A673 (cell line): ENCODE data around the gene SPP1. TPM values are rescaled to one million over a fixed set of nuclear protein-coding genes. Genes with fewer than 3 reads are reported as not detected.

Experiments
- BruUV-seq: library from RNA; stranded (reverse); fragments of 400-500 nt; replicated peaks from 2 replicates; lab custom pipeline; 2021; lab: Mats Ljungman, UMichigan
- CTCF ChIA-PET: fragments of 300-600 bp; sonication (Branson Sonifier 250); formaldehyde crosslinking; loops from one replicate; lab custom pipeline; 2022; ENCODE audit warnings: antibody characterized with exemption; lab: Charles Lee
- POLR2A ChIA-PET: fragments of 300-600 bp; sonication (Branson Sonifier 250); formaldehyde crosslinking; loops from one replicate; lab custom pipeline; 2022; ENCODE audit warnings: antibody characterized with exemption; ENCODE audit not compliant: low non-redundant PET; lab: Charles Lee
- DNase-seq: peaks from one replicate; pipeline ENCODE4 v3.0.0-alpha.2; 2015; ENCODE audit warnings: low spot score
- H3K27ac ChIP-seq: fragments of 200-600 bp; sonication (generic); 2 replicates; pipeline ENCODE4 v1.5.1; 2016; ENCODE audit warnings: mixed run types, low read depth, mild to moderate bottlenecking, mixed read lengths, antibody characterized with exemption, low read length; ENCODE audit not compliant: poor library complexity, severe bottlenecking
- H3K27me3 ChIP-seq: fragments of 200-600 bp; sonication (generic); replicated peaks from 2 replicates; pipeline ENCODE4 v1.6.1; 2017; ENCODE audit warnings: mixed run types, low read depth, mild to moderate bottlenecking, mixed read lengths, antibody characterized with exemption, low read length; ENCODE audit not compliant: insufficient read depth, poor library complexity
- H3K36me3 ChIP-seq: fragments of 200-600 bp; sonication (generic); 2 replicates; pipeline ENCODE4 v1.6.1; 2016; ENCODE audit warnings: mixed run types, mild to moderate bottlenecking, mixed read lengths, antibody characterized with exemption, low read length; ENCODE audit not compliant: insufficient read depth, poor library complexity, severe bottlenecking
- H3K4me1 ChIP-seq: fragments of 200-600 bp; sonication (generic); 2 replicates; pipeline ENCODE4 v1.6.1; 2017; ENCODE audit warnings: mixed run types, mild to moderate bottlenecking, mixed read lengths, antibody characterized with exemption, low read length; ENCODE audit not compliant: insufficient read depth, poor library complexity, severe bottlenecking
- H3K4me3 ChIP-seq: fragments of 200-600 bp; sonication (generic); 2 replicates; pipeline ENCODE4 v1.5.1; 2016; ENCODE audit warnings: low read depth, mixed run types, mild to moderate bottlenecking, mixed read lengths, low read length; ENCODE audit not compliant: poor library complexity, severe bottlenecking
- H3K9me3 ChIP-seq: fragments of 200-600 bp; sonication (generic); 2 replicates; pipeline ENCODE4 v1.6.1; 2016; ENCODE audit warnings: mixed run types, low read depth, mild to moderate bottlenecking, mixed read lengths, antibody characterized with exemption, low read length; ENCODE audit not compliant: poor library complexity, severe bottlenecking
- EZH2 ChIP-seq: fragments of 200-600 bp; sonication (generic); IDR thresholded peaks from 2 replicates; pipeline ENCODE4 v1.6.1; 2017; ENCODE audit warnings: borderline replicate concordance, low read depth, mild to moderate bottlenecking, mixed read lengths, antibody characterized with exemption, low read length; ENCODE audit not compliant: poor library complexity, severe bottlenecking
- intact Hi-C: fragments of 100-400 bp; cut with micrococcal nuclease; formaldehyde crosslinking; loops from one replicate; pipeline ENCODE4 v1.10.0; 2022; ENCODE audit not compliant: unreplicated experiment
- total RNA-seq: library from RNA; stranded (reverse); gene quantifications from 2 replicates; pipeline ENCODE4 v1.2.3, GENCODE V29; 2021
- TF ChIP-seq, protein P1 (sequence below): fragments of 300-800, 200-600 bp; sonication (generic); conservative IDR thresholded peaks from 2 replicates; pipeline ENCODE4 v1.5.1; 2017; ENCODE audit warnings: low read depth, mild to moderate bottlenecking, antibody characterized with exemption, low read length, moderate library complexity, mixed read lengths

Gene SPP1
- total RNA-seq, 1 experiment from 2014 or later, result 0.99 TPM

DNA sequence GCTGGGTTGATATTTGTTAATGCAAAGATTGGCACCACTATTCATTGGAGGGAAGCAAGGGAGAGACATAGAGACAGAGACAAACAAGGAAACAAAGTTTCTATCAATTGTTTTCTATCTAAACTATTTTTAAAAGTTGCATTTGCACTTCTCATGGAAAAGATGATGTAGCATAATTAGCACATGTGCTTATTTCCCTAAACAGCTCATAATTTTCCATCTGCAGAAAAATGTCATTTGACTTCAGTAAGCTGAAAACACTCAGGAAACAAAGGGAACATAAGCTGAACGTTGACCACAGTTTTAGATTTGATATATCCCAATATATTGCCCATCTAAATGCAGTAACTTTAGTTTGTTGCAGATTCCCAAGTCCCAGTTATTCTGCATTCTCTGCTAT lies 18.5 kb upstream of the SPP1 start:
- Histone ChIP-seq H3K9me3 (no peaks in the 10 kb centered on the region), H3K4me3 (no peak overlapping the region), H3K27ac (no peak overlapping the region), H3K4me1 (no peaks in the 10 kb centered on the region), H3K36me3 (no peaks in the 10 kb centered on the region), H3K27me3 (no peaks in the 10 kb centered on the region)
- ChIA-PET CTCF (no interaction called here), POLR2A (no interaction called here)
- TF ChIP-seq EZH2, result no peak
- TF ChIP-seq, protein P1, sequence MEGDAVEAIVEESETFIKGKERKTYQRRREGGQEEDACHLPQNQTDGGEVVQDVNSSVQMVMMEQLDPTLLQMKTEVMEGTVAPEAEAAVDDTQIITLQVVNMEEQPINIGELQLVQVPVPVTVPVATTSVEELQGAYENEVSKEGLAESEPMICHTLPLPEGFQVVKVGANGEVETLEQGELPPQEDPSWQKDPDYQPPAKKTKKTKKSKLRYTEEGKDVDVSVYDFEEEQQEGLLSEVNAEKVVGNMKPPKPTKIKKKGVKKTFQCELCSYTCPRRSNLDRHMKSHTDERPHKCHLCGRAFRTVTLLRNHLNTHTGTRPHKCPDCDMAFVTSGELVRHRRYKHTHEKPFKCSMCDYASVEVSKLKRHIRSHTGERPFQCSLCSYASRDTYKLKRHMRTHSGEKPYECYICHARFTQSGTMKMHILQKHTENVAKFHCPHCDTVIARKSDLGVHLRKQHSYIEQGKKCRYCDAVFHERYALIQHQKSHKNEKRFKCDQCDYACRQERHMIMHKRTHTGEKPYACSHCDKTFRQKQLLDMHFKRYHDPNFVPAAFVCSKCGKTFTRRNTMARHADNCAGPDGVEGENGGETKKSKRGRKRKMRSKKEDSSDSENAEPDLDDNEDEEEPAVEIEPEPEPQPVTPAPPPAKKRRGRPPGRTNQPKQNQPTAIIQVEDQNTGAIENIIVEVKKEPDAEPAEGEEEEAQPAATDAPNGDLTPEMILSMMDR, result no peak
- no peak for DNase-seq
- BruUV-seq, result no TSS peak
- intact Hi-C loops, result no loop called here

DNA sequence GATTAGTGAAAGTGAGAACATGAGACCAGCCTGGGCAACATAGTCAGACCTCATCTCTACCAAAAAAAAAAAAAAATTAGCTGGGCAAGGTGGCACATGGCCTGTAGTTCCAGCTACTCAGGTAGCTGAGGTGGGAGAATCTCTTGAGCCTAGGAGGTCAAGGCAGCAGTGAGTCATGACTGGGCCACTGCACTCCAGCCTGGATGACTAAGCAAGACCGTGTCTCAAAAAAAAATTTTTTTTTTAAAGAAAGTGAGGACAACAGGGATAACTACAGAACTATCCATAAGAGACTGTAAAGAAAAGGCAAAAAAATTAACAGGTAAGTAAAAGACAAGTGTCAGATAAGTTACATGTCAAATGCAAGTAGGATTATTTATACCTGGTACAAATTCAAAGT lies 13.5 kb upstream of the SPP1 start:
- no TSS peak for BruUV-seq
- POLR2A ChIA-PET, result no interaction called here
- intact Hi-C loops, result no loop called here
- Histone ChIP-seq H3K4me1 (no peaks in the 10 kb centered on the region), H3K36me3 (no peaks in the 10 kb centered on the region), H3K9me3 (no peaks in the 10 kb centered on the region), H3K27me3 (no peaks in the 10 kb centered on the region), H3K27ac (no peak overlapping the region), H3K4me3 (no peak overlapping the region)
- TF ChIP-seq EZH2, result no peak
- TF ChIP-seq, protein P1, result no peak
- CTCF ChIA-PET, result no interaction called here
- DNase-seq, result no peak

DNA sequence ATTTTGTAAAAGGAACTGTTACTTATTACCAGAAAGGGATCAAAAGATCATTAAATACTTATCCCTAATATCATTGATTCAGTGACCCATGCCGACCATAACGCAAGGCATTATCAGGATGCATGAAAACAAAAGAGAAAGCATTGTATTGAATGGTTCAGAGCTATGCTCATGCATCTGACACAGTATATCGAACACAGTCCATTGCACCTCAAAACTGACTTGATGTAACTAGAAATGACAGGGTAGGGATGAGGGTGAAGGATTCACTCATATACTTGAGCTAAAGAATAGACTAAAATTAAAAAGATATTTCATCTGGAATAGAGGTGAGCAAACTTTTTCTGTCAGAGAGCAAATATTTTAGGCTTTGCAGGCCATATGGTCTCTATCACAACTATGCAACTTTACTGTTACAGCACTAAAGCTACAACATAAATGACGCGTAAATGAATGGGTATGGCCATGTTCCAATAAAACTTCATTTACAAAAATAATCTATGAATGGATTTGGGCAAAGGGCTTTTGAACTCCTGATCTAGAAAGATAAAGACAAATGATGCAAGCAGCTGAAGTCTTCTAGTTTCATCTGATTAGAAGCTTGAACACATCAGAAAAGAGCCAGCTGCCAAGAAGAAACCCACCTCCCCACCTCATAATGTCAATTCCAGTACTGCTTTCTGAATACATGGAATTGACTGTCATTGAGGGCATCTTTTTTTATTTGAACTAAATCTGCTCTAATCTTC lies 12.9 kb upstream of the SPP1 start:
- no peaks in the 10 kb centered on the region for H3K4me1 ChIP-seq
- no peaks in the 10 kb centered on the region for H3K27me3 ChIP-seq
- H3K27ac ChIP-seq, result no peak overlapping the region
- no peak for TF ChIP-seq EZH2
- TF ChIP-seq, protein P1, result no peak
- POLR2A ChIA-PET, result interaction anchor here (0.6 kb wide), 1 partner anchor 10 kb away, joined by 4 read pairs; no protein-coding TSS in a partner anchor
- H3K9me3 ChIP-seq, result no peaks in the 10 kb centered on the region
- CTCF ChIA-PET, result no interaction called here
- no peaks in the 10 kb centered on the region for H3K36me3 ChIP-seq
- H3K4me3 ChIP-seq, result no peak overlapping the region
- no TSS peak for BruUV-seq
- DNase-seq, result no peak
- intact Hi-C loops, result no loop called here
